IgD-negative memory B cell (primary cell): ENCODE measurements around the gene UGT1A1. TPM values are rescaled to one million over a fixed set of nuclear protein-coding genes. Genes with fewer than 3 reads are reported as not detected.

Source experiments
- H3K27ac Mint-ChIP-seq, 3 donors: one replicate each; pipeline ENCODE4 v1.8.0; 2020 to 2022; ENCODE audit warnings: mild to moderate bottlenecking in 3 of 3, mixed read lengths in 3 of 3, moderate library complexity in 1 of 3
- H3K27me3 Mint-ChIP-seq: one replicate; pipeline ENCODE4 v1.8.0; 2021; ENCODE audit warnings: mixed read lengths
- H3K36me3 Mint-ChIP-seq: one replicate; pipeline ENCODE4 v1.8.0; 2020; ENCODE audit warnings: mild to moderate bottlenecking, mixed read lengths
- H3K4me1 Mint-ChIP-seq, 3 donors: one replicate each; pipeline ENCODE4 v1.8.0; 2020 to 2022; ENCODE audit warnings: mixed read lengths in 3 of 3, mild to moderate bottlenecking in 1 of 3
- H3K4me3 Mint-ChIP-seq, 4 donors: one replicate each; pipeline ENCODE4 v1.8.0; 2020 to 2022; ENCODE audit warnings: mild to moderate bottlenecking in 4 of 4, mixed read lengths in 4 of 4, moderate library complexity in 3 of 4
- H3K9me3 Mint-ChIP-seq, 3 donors: one replicate each; pipeline ENCODE4 v1.8.0; 2020 to 2021; ENCODE audit warnings: mixed read lengths in 3 of 3, mild to moderate bottlenecking in 1 of 3
- polyA plus RNA-seq: library from polyadenylated mRNA; unstranded; fragments of 300-500 nt; fragmentation: Illumina TruSeq; gene quantifications from one replicate; pipeline ENCODE4 v1.2.3, GENCODE V29; 2021

The UGT1A1 gene
- polyA plus RNA-seq, 1 donor from 2014 or later: not detected

DNA sequence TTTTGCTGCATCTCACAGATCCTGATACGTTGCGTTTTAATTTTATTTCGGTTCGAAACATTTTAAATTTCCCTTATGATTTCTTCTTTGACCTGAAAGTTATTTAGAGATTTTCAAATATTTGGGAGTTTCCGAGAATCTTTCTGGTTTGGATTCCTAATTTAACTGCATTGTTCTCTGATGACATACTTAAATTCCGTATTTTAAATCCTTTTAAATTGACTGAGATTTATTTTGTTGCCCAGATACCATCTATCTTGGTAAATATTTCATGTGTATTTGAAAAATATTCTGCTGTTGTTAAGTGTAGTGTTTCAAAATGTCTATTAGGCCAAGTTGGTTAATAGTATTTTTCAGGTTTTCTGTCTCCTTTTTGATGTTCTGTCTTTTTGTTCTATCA lies 55.8 kb downstream of the UGT1A1 start:
- H3K36me3 Mint-ChIP-seq: peaks cover 1% of the 10 kb centered on the region
- H3K4me3 Mint-ChIP-seq: no peak overlapping the region
- no peak overlapping the region for H3K27ac Mint-ChIP-seq
- H3K9me3 Mint-ChIP-seq: peaks cover 0 to 4% (median 0%) of the 10 kb centered on the region in 3 donors
- no peaks in the 10 kb centered on the region for H3K4me1 Mint-ChIP-seq
- peaks cover 14% of the 10 kb centered on the region for H3K27me3 Mint-ChIP-seq

DNA sequence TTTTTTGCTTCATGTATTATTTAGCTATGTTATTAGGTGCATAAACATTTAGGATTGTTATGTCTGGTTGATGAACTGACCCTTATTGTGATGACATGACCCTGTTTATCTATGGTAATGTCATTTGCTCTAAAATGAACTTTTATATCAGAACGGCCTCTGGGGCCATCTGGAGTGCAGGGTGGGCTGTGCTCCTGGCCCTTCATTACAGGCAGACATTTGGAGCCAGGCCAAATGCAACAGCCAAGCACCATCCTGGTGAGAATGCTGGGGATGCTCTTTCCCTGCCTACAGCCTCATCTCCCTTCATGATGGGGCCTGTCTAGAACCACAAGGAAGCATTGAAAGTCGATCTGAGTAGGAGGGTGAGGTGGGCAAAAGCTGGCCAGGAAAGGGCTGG lies 56.3 kb downstream of the UGT1A1 start:
- Mint-ChIP-seq H3K9me3 (peaks cover 0 to 4% (median 0%) of the 10 kb centered on the region in 3 donors), H3K4me1 (no peaks in the 10 kb centered on the region), H3K36me3 (peaks cover 1% of the 10 kb centered on the region), H3K27me3 (peaks cover 14% of the 10 kb centered on the region), H3K27ac (no peak overlapping the region), H3K4me3 (no peak overlapping the region)

DNA sequence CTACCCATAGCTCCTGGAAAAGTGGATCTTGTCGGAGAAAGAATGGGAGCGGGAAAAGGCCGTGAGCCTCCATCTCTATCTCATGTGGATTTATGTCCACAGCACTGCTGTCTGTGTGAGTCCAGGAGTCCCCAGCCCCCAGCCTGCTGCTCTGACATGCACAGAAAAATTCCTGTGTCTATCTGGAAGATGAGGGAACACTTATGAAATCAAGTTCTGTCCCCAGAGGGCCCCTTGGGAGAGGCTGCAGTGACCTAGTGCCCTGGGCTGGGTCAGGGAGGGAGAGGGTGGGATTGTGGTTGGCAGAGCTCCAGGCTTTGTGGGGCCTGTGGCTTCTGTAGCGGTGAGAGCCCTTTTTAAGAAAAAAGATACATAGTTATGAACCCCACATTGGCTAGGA lies 56.7 kb downstream of the UGT1A1 start:
- Mint-ChIP-seq H3K4me3 (no peak overlapping the region), H3K4me1 (no peaks in the 10 kb centered on the region), H3K27ac (no peak overlapping the region), H3K9me3 (peaks cover 0 to 4% (median 0%) of the 10 kb centered on the region in 3 donors), H3K36me3 (peaks cover 1% of the 10 kb centered on the region), H3K27me3 (peaks cover 14% of the 10 kb centered on the region)

DNA sequence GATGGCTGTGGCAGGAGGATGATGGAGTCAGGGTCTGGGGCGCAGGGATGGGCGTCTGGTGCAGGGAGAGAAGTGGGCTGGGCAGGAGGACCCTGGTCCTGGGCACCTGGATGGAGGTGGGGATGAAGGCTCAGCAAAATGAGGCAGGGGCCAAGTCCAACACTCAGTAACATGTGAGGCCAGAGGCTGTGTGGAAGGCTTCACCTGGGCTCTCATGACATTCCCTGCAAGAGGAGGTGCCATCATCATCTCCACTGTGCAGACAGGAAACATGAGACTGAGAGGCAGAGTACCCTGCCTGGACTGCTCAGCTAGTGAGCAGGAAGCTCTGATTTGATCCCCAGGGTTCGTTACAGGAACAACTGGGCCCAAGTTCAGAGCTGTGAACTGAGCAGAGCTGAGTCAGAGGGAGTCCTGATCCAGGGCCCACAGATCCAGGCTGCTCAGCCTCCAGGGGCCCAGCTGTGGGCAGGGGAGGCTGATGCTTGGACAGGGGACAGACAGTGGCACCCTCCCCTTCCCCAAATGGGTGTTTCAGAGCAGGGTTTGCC lies 57.4 kb downstream of the UGT1A1 start:
- peaks cover 14% of the 10 kb centered on the region for H3K27me3 Mint-ChIP-seq
- H3K27ac Mint-ChIP-seq: no peak overlapping the region
- no peak overlapping the region for H3K4me3 Mint-ChIP-seq
- H3K4me1 Mint-ChIP-seq: no peaks in the 10 kb centered on the region
- peaks cover 1% of the 10 kb centered on the region for H3K36me3 Mint-ChIP-seq
- H3K9me3 Mint-ChIP-seq: peaks cover 0 to 1% (median 0%) of the 10 kb centered on the region in 3 donors

DNA sequence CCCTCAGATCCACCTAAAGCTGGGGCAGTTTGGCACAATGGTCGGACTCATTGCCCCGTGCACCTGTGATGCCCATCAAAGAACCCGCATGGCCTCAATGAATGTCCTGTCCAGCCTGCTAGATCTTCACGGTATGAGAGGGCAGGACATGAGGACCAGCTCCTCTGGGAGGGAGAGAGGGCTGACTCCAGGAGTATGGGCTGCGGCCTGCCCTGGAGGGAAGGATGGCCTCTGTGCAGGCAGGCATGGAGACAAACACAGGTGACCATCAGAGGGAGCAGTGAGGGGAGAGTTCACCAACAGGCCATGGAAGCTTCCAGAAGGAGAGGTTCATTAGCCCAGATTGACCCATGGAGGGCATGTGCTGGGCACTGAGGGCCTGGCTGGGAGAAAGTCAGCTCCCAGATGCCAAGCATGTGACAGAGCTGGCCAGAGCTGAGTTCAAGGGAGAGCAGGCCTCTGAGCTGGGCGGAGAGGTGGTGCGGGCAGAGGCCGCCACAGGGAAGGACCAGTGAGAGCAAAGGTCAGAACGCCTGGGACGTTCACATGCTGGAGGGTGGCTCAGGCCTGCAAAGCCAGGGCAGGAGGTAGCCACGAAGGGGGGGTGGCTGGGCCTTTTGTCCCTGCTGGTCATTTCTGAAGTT lies 58.0 kb downstream of the UGT1A1 start:
- Mint-ChIP-seq H3K4me3 (no peak overlapping the region), H3K27ac (no peak overlapping the region), H3K36me3 (peaks cover 1% of the 10 kb centered on the region), H3K9me3 (peaks cover 0 to 1% (median 0%) of the 10 kb centered on the region in 3 donors), H3K27me3 (peaks cover 10% of the 10 kb centered on the region), H3K4me1 (no peaks in the 10 kb centered on the region)

DNA sequence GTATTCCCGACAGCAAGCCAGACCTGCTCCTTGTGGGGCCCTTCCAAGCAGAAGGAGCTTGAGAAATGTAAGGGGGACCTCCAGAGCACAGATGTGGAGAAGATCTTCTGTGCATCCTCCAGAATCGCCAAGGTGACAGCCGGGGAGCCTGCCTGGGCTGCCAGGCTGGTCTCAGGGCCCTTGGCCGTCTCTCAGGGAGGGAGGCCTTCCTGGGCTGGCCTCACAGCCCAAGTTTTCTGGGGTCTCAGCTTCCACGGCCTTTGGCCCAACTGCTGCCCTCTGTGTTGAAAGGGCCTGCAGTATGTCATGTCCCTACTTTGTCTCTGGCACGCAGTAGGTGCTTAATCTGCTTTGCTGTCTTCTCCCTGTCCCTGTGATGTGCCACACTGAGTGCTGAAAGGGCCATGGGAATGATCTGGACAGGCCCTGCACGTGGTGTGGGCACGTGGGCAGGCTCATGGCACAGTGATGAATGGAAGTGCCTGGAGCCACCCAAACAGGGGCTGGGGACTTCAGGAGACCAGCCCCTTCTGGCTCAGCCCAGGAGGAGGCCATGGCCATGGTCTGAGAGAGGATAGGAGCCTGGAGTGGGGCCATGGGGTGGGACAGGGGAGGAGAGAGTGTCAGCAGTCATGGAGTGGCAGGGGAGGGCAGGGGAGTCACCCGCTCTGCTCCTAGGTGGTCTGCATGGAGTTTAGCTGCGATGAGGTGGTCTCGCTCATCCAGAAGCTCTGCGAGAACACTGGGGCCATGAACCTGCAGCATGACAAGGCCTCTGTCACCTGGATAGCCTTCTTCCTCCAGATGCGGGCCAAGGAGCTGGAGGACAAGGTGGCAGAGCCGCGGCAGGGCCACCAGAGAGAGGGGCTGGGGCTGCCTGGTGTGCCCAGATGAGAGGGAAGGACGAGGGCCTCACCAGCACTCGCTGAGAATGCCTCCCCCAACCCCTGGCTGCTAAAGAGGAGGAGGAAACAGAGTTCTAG lies 58.9 kb downstream of the UGT1A1 start:
- H3K27me3 Mint-ChIP-seq: peaks cover 10% of the 10 kb centered on the region

DNA sequence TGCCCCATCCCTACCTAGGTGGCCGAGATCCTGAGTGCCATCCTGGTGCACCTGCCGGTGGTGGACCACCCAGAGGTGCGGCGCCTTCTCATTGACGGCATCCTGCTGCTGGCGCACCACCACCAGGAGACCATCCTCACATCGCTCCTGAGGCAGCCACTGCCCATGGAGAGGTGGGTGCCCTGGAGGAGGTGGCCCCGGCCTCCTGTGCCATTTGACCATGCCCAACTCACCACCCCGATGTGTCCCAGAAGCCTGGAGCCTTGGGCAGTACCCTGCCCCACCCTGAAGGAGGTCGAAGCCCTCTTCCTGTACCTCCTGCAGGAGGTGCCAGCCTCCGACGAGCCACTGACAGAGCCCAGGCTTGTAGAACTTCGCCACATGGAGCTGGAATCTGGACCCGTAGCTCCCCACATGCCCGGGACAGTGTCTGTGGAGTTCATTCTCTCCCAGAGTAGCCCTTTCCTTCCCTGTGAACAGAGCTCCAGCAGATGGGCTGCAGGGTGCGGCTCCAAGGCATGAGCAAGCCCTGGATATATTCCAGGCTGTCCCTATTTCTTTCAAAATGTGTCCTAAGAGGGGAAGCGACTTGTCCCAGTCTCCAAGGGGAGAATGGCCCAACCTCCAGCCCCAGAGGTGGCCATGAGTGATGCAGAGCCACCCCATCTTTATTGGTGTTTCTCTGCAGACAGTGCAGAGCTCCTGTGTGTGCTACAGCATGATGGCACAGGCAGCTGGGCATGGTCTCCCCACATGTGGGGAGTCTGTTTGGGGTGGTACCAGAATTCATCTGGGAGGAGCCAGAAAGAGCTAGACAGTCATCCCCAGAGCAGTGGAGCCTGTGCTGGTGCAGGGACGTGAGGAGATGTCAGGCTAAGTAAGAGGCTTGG lies 60.1 kb downstream of the UGT1A1 start:
- H3K36me3 Mint-ChIP-seq: no peaks in the 10 kb centered on the region
- peaks cover 10% of the 10 kb centered on the region for H3K27me3 Mint-ChIP-seq
- peaks cover 0 to under 1% (median 0%) of the 10 kb centered on the region in 3 donors for H3K9me3 Mint-ChIP-seq
- no peaks in the 10 kb centered on the region for H3K4me1 Mint-ChIP-seq
- H3K27ac Mint-ChIP-seq: no peak overlapping the region
- H3K4me3 Mint-ChIP-seq: no peak overlapping the region

More for the DNA sequence above, 58.9 kb downstream of the UGT1A1 start:
- H3K4me1 Mint-ChIP-seq: no peaks in the 10 kb centered on the region
- H3K36me3 Mint-ChIP-seq: no peaks in the 10 kb centered on the region
- peaks cover 0 to 1% (median 0%) of the 10 kb centered on the region in 3 donors for H3K9me3 Mint-ChIP-seq
- no peak overlapping the region for H3K4me3 Mint-ChIP-seq
- no peak overlapping the region for H3K27ac Mint-ChIP-seq

DNA sequence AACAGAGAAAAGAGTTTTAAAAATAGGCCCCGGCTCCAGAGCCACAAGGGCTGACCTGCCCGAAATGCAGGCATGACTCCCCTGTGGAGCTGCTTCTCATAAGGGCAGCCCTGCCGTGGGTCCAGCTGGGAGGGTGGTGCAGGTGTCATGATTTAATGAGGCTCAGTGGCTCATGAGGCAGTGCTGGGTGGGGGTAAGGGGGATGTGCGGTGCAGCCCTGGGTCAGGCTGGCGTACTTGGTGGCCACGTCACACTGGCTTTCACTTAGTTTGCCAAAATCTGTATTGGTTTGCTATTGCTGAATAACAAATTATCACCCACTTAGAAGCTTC lies 60.7 kb downstream of the UGT1A1 start:
- no peaks in the 10 kb centered on the region for H3K4me1 Mint-ChIP-seq
- no peaks in the 10 kb centered on the region for H3K36me3 Mint-ChIP-seq
- peaks cover 10% of the 10 kb centered on the region for H3K27me3 Mint-ChIP-seq
- H3K27ac Mint-ChIP-seq: no peak overlapping the region
- no peak overlapping the region for H3K4me3 Mint-ChIP-seq
- H3K9me3 Mint-ChIP-seq: no peaks in the 10 kb centered on the region

DNA sequence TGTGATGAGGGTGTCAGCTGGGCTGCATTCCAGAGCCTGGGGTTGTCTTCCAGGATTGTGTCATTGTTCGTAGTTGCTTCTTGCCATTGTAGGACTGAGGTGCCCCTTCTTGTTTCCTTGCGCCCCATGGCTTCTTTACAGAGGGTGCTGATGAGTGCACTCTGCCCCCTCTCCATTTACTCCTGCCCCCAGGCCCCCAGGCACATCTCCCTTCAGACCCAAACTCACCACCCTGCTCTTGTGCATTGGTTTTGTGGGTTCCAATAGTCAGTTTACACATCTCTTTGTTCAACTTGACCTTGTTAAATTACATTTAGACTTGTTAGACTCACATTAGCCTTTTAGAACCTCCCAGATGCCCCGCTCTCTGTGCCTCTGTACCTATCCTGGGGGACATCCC lies 61.1 kb downstream of the UGT1A1 start:
- Mint-ChIP-seq H3K27ac (no peak overlapping the region), H3K4me3 (no peak overlapping the region), H3K9me3 (peaks cover 0 to 1% (median under 1%) of the 10 kb centered on the region in 3 donors), H3K4me1 (no peaks in the 10 kb centered on the region), H3K36me3 (no peaks in the 10 kb centered on the region), H3K27me3 (peaks cover 9% of the 10 kb centered on the region)

DNA sequence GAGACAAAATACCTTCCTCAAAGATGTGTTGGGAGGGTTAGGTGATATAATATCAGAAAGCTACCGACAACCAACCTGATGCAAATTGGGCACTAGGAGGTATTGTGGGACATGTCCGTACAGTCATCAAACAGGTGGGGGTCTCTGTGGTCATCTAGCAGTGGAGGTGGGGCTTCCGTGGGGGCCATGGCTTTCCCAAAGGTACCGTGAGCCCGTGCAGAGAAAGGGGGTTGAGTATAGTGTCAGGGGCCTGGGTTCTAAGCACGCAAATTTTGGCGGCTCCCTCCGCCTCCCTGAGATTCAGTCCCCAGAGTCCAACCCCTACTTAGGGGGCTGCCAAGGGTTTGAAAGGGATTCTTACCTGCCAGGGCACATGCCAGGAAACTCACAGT lies 61.6 kb downstream of the UGT1A1 start:
- H3K4me3 Mint-ChIP-seq: no peak overlapping the region
- H3K36me3 Mint-ChIP-seq: no peaks in the 10 kb centered on the region
- no peaks in the 10 kb centered on the region for H3K4me1 Mint-ChIP-seq
- peaks cover 5% of the 10 kb centered on the region for H3K27me3 Mint-ChIP-seq
- H3K9me3 Mint-ChIP-seq: peaks cover 0 to 6% (median 2%) of the 10 kb centered on the region in 3 donors
- H3K27ac Mint-ChIP-seq: no peak overlapping the region

DNA sequence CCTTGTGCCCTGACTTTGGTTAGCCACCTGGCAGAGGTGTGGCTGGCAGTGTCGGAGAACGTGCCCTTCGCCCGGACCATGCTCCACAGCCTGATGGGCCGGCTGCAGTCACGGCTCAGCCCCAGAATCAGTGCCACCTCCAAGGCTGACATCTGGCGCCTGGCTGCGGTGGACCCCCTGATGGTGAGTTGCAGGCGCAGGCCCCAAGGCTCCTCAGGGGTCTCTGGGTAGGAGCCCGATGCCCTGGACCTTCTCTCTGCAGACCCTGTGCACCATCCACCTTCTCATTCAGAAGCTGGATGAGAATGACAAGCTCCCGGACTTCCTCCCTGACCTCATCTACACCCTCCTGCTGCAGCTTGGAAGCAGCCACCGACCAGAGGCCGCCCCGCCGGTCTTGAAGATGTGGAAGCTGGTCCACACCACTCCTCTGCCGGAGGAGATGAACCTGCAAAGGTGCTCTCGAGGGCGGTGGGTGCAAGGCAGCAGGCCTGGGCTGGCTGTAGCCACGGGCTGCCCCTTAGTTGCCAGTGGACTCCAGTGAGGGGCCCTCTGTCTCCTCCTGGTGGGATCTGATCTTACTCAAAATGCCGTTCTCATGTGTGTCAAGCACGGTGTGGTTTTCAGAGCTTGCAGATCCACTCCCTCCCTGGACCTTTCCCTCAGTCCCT lies 62.2 kb downstream of the UGT1A1 start:
- Mint-ChIP-seq H3K27ac (no peak overlapping the region), H3K9me3 (peaks cover 0 to 7% (median 2%) of the 10 kb centered on the region in 3 donors), H3K4me3 (no peak overlapping the region), H3K27me3 (peaks cover 2% of the 10 kb centered on the region), H3K4me1 (no peaks in the 10 kb centered on the region), H3K36me3 (no peaks in the 10 kb centered on the region)
